CD4-positive, alpha-beta memory T cell (primary cell): Measurements from ENCODE around the gene GRIA4. TPM values are rescaled to one million over a fixed set of nuclear protein-coding genes. Genes with fewer than 3 reads are reported as not detected.

Source experiments
- CTCF ChIA-PET: fragments of 350-600 bp; sonication (Branson Sonifier 250); formaldehyde crosslinking; loops from one replicate; lab custom pipeline; 2021; ENCODE audit warnings: inconsistent platforms; ENCODE audit not compliant: partially characterized antibody; lab: Charles Lee
- POLR2A ChIA-PET: fragments of 350-600 bp; sonication (Branson Sonifier 250); formaldehyde crosslinking; loops from one replicate; lab custom pipeline; 2021; ENCODE audit not compliant: partially characterized antibody; lab: Charles Lee
- DNase-seq, 5 donors: peaks; one replicate each; pipeline versions ENCODE4 v3.0.0 to v3.0.0-alpha.2; 2020 to 2022; ENCODE audit warnings: mixed read lengths in 1 of 5
- H3K27ac ChIP-seq: one replicate; pipeline ENCODE4 v1.7.0; 2013; ENCODE audit warnings: low read depth, low read length
- H3K27me3 ChIP-seq: 2 replicates; pipeline ENCODE4 v1.7.0; 2013; ENCODE audit warnings: mild to moderate bottlenecking, low read length, moderate library complexity; ENCODE audit not compliant: insufficient read depth
- H3K36me3 ChIP-seq: 2 replicates; pipeline ENCODE4 v1.7.0; 2013; ENCODE audit warnings: mild to moderate bottlenecking, low read length, moderate library complexity; ENCODE audit not compliant: insufficient read depth
- H3K4me1 ChIP-seq: 2 replicates; pipeline ENCODE4 v1.7.0; 2013; ENCODE audit warnings: mild to moderate bottlenecking, low read length, moderate library complexity; ENCODE audit not compliant: insufficient read depth
- H3K4me3 ChIP-seq, 2 donors: one replicate each; pipeline ENCODE4 v1.7.0; 2013; ENCODE audit warnings: low read length in 2 of 2, mild to moderate bottlenecking in 1 of 2
- H3K9me3 ChIP-seq, 2 donors: one replicate each; pipeline ENCODE4 v1.7.0; 2013; ENCODE audit warnings: low read length in 2 of 2, control low read depth in 1 of 2; ENCODE audit not compliant: control insufficient read depth in 1 of 2
- H3K27ac Mint-ChIP-seq, 7 donors: one replicate each; pipeline ENCODE4 v1.8.0; 2020 to 2021; ENCODE audit warnings: mixed read lengths in 7 of 7, mild to moderate bottlenecking in 6 of 7, inconsistent platforms in 3 of 7, moderate library complexity in 3 of 7
- H3K27me3 Mint-ChIP-seq, 2 donors: one replicate each; pipeline ENCODE4 v1.8.0; 2020 to 2021; ENCODE audit warnings: mixed read lengths in 2 of 2
- H3K36me3 Mint-ChIP-seq, 2 donors: one replicate each; pipeline ENCODE4 v1.8.0; 2020 to 2021; ENCODE audit warnings: mixed read lengths in 2 of 2, inconsistent platforms in 1 of 2, mild to moderate bottlenecking in 1 of 2
- H3K4me1 Mint-ChIP-seq, 4 donors: one replicate each; pipeline ENCODE4 v1.8.0; 2020 to 2021; ENCODE audit warnings: mixed read lengths in 4 of 4, mild to moderate bottlenecking in 1 of 4
- H3K4me3 Mint-ChIP-seq, 8 donors: one replicate each; pipeline ENCODE4 v1.8.0; 2020 to 2021; ENCODE audit warnings: mixed read lengths in 8 of 8, mild to moderate bottlenecking in 7 of 8, moderate library complexity in 6 of 8, inconsistent platforms in 3 of 8
- H3K9me3 Mint-ChIP-seq, 8 donors: one replicate each; pipeline ENCODE4 v1.8.0; 2020 to 2021; ENCODE audit warnings: mixed read lengths in 8 of 8, mild to moderate bottlenecking in 5 of 8, inconsistent platforms in 3 of 8, moderate library complexity in 1 of 8
- intact Hi-C: fragments of 100-400 bp; cut with micrococcal nuclease; formaldehyde crosslinking; loops from one replicate; pipeline ENCODE4 v1.15.1; 2023
- polyA plus RNA-seq, 2 donors: library from polyadenylated mRNA; unstranded; fragments of 300-500 nt; fragmentation: Illumina TruSeq; gene quantifications; one replicate each; pipeline ENCODE4 v1.2.3, GENCODE V29; 2021
- total RNA-seq, 2 experiments: library from RNA; stranded (reverse); gene quantifications; one replicate each; pipeline ENCODE4 v1.2.3, GENCODE V29; 2021

The GRIA4 gene
- total and polyA plus RNA-seq, 4 experiments from 2014 or later: not detected

DNA sequence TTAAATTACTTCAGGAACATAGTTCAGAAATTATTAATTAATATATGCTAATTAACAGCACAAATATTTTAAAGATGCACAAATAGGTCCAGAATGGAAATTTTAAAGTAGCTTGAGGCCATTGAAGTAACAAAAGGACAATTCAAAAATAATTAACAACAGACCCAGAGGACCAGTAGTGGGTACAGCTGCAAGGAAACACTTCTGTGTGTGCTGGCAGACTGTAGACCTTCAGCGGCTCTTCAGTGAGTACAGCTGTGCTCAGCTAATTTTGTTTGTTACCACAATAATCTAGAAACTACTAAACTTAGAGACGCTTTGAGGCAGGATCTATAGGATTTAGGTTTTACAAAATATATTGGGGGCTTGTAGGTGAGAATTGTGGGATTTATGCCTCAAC, 103.8 kb downstream of the GRIA4 start:
- Histone ChIP-seq H3K9me3 (no peaks in the 10 kb centered on the region), H3K36me3 (no peaks in the 10 kb centered on the region), H3K27me3 (no peaks in the 10 kb centered on the region), H3K27ac (no peak overlapping the region), H3K4me1 (no peaks in the 10 kb centered on the region), H3K4me3 (no peak overlapping the region)
- CTCF ChIA-PET: no interaction called here
- Mint-ChIP-seq H3K4me1 (no peaks in the 10 kb centered on the region), H3K27ac (no peak overlapping the region), H3K36me3 (no peaks in the 10 kb centered on the region), H3K9me3 (peaks cover 0 to 1% (median 0%) of the 10 kb centered on the region in 8 donors), H3K27me3 (no peaks in the 10 kb centered on the region), H3K4me3 (no peak overlapping the region)
- intact Hi-C loops: no loop called here
- DNase-seq: no peak
- POLR2A ChIA-PET: no interaction called here

GRCh38 chr11:105718641-105719040, 108.8 kb downstream of the GRIA4 start:
- Histone ChIP-seq H3K27ac (no peak overlapping the region), H3K4me1 (no peaks in the 10 kb centered on the region), H3K27me3 (no peaks in the 10 kb centered on the region), H3K9me3 (no peaks in the 10 kb centered on the region), H3K36me3 (no peaks in the 10 kb centered on the region), H3K4me3 (no peak overlapping the region)
- ChIA-PET CTCF (no interaction called here), POLR2A (no interaction called here)
- Mint-ChIP-seq H3K36me3 (no peaks in the 10 kb centered on the region), H3K27me3 (no peaks in the 10 kb centered on the region), H3K4me1 (no peaks in the 10 kb centered on the region), H3K4me3 (no peak overlapping the region), H3K27ac (no peak overlapping the region), H3K9me3 (no peaks in the 10 kb centered on the region)
- intact Hi-C loops: no loop called here
- DNase-seq: no peak

- intact Hi-C loops: no loop called here
- Mint-ChIP-seq H3K4me3 (no peak overlapping the region), H3K27ac (no peak overlapping the region), H3K4me1 (no peaks in the 10 kb centered on the region), H3K9me3 (no peaks in the 10 kb centered on the region), H3K36me3 (no peaks in the 10 kb centered on the region), H3K27me3 (no peaks in the 10 kb centered on the region)
- Histone ChIP-seq H3K36me3 (no peaks in the 10 kb centered on the region), H3K9me3 (no peaks in the 10 kb centered on the region), H3K4me1 (no peaks in the 10 kb centered on the region), H3K27ac (no peak overlapping the region), H3K27me3 (no peaks in the 10 kb centered on the region), H3K4me3 (no peak overlapping the region)
- DNase-seq: no peak
- ChIA-PET POLR2A (no interaction called here), CTCF (no interaction called here)
Observed at GRCh38 chr11:105719073-105719822, 109.4 kb downstream of the GRIA4 start.

DNA sequence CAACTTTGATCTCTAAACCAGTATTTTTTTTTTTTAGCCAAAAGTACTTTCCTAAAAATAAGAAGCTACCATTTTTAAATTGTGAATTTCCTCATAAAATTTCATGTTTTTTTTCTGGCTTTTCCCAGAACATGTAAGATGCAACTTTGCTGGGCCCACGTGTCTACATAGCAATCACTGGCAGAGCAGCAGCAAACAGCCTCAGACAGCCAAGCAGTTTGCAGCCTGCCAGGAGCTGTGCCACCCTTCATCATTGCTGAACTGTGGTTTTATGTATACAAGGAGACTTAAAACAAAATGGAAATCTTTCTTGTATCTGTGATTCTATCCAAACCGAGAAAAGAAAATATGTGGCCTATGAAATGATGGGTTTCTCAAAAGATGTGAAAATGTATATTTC, 110.2 kb downstream of the GRIA4 start:
- H3K4me1 Mint-ChIP-seq: no peaks in the 10 kb centered on the region
- ChIA-PET POLR2A (no interaction called here), CTCF (no interaction called here)
- H3K27me3 Mint-ChIP-seq: no peaks in the 10 kb centered on the region
- H3K4me3 Mint-ChIP-seq: no peak overlapping the region
- intact Hi-C loops: no loop called here
- Histone ChIP-seq H3K4me3 (no peak overlapping the region), H3K4me1 (no peaks in the 10 kb centered on the region), H3K36me3 (no peaks in the 10 kb centered on the region), H3K27ac (no peak overlapping the region), H3K27me3 (no peaks in the 10 kb centered on the region), H3K9me3 (no peaks in the 10 kb centered on the region)
- H3K9me3 Mint-ChIP-seq: no peaks in the 10 kb centered on the region
- H3K36me3 Mint-ChIP-seq: no peaks in the 10 kb centered on the region
- H3K27ac Mint-ChIP-seq: no peak overlapping the region
- no peak for DNase-seq

- H3K27me3 Mint-ChIP-seq: no peaks in the 10 kb centered on the region
- no peaks in the 10 kb centered on the region for H3K36me3 ChIP-seq
- H3K9me3 ChIP-seq: no peaks in the 10 kb centered on the region
- H3K36me3 Mint-ChIP-seq: no peaks in the 10 kb centered on the region
- POLR2A ChIA-PET: no interaction called here
- no peaks in the 10 kb centered on the region for H3K4me1 ChIP-seq
- intact Hi-C loops: no loop called here
- H3K27ac ChIP-seq: no peak overlapping the region
- no peaks in the 10 kb centered on the region for H3K27me3 ChIP-seq
- no peak for DNase-seq
- H3K9me3 Mint-ChIP-seq: peaks cover 0 to 8% (median 2%) of the 10 kb centered on the region in 8 donors
- no peak overlapping the region for H3K4me3 ChIP-seq
- H3K4me1 Mint-ChIP-seq: no peaks in the 10 kb centered on the region
- no peak overlapping the region for H3K27ac Mint-ChIP-seq
- no peak overlapping the region for H3K4me3 Mint-ChIP-seq
- CTCF ChIA-PET: no interaction called here
Observed at GRCh38 chr11:105723269-105723668, 113.4 kb downstream of the GRIA4 start.

DNA sequence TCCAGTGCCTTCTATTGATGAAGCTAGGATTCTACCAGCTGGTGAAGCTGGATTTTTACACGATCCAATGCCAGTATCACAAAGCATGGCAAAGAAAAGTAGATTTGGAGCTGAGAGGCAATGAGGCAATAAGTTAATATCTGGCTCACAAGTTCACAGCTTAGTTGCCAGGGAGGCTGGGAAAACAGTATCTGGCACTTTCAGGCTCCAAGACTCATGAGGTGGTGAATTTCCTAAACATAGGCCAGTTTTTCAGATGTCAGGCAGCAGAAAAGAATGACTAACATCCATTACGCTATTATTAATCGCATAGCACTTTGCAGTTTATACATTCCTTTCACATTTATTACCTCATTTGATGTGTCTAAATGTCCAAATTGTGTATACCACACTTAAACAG, 122.7 kb downstream of the GRIA4 start:
- H3K27me3 Mint-ChIP-seq: no peaks in the 10 kb centered on the region
- intact Hi-C loops: no loop called here
- Histone ChIP-seq H3K4me3 (no peak overlapping the region), H3K27ac (no peak overlapping the region), H3K36me3 (no peaks in the 10 kb centered on the region), H3K9me3 (no peaks in the 10 kb centered on the region), H3K4me1 (no peaks in the 10 kb centered on the region), H3K27me3 (no peaks in the 10 kb centered on the region)
- no peak overlapping the region for H3K4me3 Mint-ChIP-seq
- H3K27ac Mint-ChIP-seq: no peak overlapping the region
- H3K36me3 Mint-ChIP-seq: no peaks in the 10 kb centered on the region
- H3K4me1 Mint-ChIP-seq: no peaks in the 10 kb centered on the region
- no peak for DNase-seq
- ChIA-PET CTCF (no interaction called here), POLR2A (no interaction called here)
- peaks cover 0 to 11% (median 4%) of the 10 kb centered on the region in 8 donors for H3K9me3 Mint-ChIP-seq

DNA sequence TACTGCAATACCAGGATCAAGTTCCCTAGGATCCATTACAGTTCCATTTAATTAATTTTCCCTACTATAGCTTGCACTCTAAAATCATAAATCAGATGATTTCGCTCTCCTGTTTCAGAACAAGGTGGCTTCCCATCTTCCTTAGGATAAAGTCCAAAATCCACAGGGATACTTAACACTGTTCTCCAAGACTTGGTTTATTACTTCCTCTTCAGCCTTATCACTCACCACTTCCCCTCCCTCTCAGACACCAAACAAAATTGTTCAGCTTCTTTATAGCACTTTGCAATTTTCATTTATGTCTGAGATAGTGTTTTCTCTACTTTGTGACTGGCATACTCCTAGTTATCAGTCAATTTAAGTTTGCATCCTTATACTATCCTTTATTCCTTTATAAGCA, 124.6 kb downstream of the GRIA4 start:
- H3K27ac ChIP-seq: no peak overlapping the region
- H3K9me3 ChIP-seq: no peaks in the 10 kb centered on the region
- Mint-ChIP-seq H3K4me3 (no peak overlapping the region), H3K4me1 (no peaks in the 10 kb centered on the region), H3K27ac (no peak overlapping the region), H3K36me3 (no peaks in the 10 kb centered on the region), H3K9me3 (peaks cover 0 to 4% (median 1%) of the 10 kb centered on the region in 8 donors), H3K27me3 (no peaks in the 10 kb centered on the region)
- H3K36me3 ChIP-seq: no peaks in the 10 kb centered on the region
- H3K4me1 ChIP-seq: no peaks in the 10 kb centered on the region
- H3K27me3 ChIP-seq: no peaks in the 10 kb centered on the region
- H3K4me3 ChIP-seq: no peak overlapping the region
- DNase-seq: no peak
- intact Hi-C loops: no loop called here
- CTCF ChIA-PET: no interaction called here
- POLR2A ChIA-PET: no interaction called here
